Dedifferentiated amniotic fluid mesenchymal stem cell (primary cell): ENCODE results near the gene G6PC2.

Experiments used
- DNase-seq: peaks from one replicate; pipeline ENCODE4 v3.0.0-alpha.2; 2016; ENCODE audit errors: extremely low spot score

The G6PC2 gene

GRCh38 chr2:168948621-168949212, 47.6 kb downstream of the G6PC2 start:
- DNase-seq, result no peak

GRCh38 chr2:168949324-168949723, 48.2 kb downstream of the G6PC2 start:
- no peak for DNase-seq

GRCh38 chr2:168951871-168952270, 50.8 kb downstream of the G6PC2 start:
- DNase-seq, result no peak

- no peak for DNase-seq
Observed at GRCh38 chr2:168952424-168952823, 51.3 kb downstream of the G6PC2 start.

GRCh38 chr2:168954256-168954655, 53.2 kb downstream of the G6PC2 start:
- DNase-seq, result no peak

- no peak for DNase-seq
Observed at GRCh38 chr2:168955321-168955720, 54.2 kb downstream of the G6PC2 start.

- no peak for DNase-seq
Observed at GRCh38 chr2:168956392-168956791, 55.3 kb downstream of the G6PC2 start.
